Iris pigment epithelial cell (primary cell): Measurements from ENCODE around the gene GPX3.

Source experiments
- DNase-seq: peaks from one replicate; pipeline ENCODE4 v3.0.0-alpha.2; 2011; ENCODE audit warnings: low read depth

GPX3 gene

GRCh38 chr5:151058301-151058700 is 37.9 kb downstream of the GPX3 start:
- no peak for DNase-seq

DNA sequence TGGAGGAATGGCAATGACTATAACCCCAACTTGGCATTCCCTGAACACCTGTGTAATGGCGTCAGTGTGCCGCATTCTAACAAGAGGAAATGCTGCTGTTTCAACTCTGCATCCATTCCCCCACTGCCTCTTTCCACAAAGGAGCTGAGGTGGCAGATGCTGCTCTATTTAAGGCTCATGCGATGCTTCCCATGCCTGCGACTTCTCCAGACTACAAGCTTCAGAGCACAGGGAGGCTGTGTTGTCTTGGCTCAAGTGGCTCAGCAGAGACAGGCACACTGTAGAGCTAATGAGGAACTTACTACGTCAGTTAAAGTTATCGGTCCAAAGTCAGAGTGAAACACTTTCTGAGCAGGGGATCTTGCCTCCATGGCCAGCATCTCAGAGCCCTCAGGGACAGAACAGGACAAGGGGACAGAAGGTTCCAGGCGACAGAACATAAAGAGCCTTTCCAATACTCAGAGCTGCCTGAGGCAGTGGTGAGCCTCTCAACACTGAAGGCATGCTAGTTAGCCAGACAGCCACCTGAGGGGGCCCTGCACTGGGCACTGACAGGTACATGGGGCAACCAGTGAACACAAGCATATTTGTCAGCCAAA is 38.6 kb downstream of the GPX3 start:
- no peak for DNase-seq

DNA sequence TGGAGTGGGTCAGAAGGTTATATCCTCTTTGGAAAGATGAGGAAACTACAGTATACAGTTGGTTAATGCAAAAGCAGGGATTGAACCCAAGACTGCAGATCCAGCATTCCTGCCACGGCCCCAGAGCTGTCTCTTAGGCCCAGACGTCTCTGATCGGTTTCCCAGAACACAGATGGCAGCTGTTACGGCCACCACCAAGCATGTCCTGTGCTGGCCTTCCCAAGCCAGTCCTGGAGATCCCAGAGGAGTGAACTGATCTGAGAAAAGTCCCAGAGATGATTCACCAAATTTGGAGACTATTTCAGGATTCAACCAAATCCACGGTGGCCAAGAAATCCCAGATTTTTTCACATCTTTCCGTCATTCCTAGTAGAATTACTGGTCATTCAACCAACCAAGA is 40.4 kb downstream of the GPX3 start:
- no peak for DNase-seq

DNA sequence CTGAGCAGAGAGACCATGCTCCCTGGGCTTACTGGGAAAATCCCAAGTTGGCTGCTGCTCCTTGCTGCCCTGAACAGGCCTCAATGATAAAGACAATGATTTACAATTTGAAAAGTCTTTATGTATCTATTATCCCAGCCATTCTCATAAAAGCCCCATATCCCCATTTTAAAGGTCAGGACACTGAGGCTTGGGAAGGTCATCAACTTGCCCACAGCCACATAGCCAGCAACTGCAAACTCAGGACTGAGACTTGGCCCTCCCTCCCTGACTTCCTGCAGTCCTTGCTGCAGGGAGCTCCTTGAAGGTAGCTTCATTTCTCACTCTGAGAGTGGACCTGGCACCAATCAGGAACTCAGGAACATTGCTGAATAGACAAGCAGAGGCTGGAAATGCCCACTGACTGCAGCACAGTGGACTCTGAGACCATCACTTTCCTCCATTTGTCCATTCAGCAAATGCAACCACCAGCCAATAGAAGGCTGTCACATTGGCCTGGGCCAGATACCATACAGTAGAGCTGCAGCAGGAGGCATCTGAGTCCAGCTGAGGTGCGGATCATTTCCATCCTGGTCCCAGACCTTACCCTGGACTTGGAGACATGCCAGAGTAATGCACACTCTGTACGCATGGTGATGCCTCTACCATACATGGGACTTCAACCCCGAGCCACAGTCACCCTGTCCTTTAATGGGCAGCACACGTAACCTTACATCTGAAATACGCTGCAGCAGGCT is 42.2 kb downstream of the GPX3 start:
- no peak for DNase-seq

DNA sequence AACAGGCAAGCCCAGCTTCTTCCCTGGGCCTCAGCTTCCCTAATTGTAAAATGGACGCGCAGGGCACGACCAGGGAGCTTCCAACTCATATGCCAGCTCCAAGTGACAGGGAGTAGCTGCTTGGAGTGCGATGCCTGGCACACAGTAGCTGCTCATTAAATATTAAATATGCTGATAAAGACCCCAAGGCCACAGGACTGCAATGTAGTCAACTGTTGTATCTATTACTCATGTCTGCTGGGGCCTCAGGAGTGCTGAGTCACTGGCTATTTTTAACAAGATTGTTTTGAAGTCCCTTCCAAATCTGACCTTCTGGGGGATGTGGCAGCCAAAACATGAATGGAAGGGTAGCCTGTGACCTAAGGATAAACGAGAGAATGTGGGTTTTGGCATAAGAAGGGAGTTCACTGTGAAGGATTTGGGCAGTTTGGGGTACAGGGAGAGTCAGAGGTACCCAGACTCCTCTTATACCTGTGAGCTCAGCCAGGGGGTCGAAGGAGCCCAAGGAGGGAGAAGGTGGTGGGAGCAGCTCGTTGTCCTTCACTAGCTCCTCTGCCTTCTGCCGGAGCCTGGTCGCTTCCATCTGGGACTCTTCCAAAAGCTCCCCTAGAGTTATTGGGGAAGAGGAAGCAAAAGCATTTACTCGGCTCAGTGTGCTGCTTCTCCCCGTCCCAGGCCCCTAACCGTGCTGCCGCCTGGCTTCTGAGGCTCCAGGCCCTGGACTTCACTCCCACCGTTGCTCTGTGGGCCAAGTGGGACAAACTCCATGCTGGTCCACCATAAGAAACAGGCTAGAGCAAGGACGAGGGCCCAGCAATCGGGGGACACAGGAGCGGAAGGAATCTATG is 43.0 kb downstream of the GPX3 start:
- peak; percentile 93 for DNase-seq

DNA sequence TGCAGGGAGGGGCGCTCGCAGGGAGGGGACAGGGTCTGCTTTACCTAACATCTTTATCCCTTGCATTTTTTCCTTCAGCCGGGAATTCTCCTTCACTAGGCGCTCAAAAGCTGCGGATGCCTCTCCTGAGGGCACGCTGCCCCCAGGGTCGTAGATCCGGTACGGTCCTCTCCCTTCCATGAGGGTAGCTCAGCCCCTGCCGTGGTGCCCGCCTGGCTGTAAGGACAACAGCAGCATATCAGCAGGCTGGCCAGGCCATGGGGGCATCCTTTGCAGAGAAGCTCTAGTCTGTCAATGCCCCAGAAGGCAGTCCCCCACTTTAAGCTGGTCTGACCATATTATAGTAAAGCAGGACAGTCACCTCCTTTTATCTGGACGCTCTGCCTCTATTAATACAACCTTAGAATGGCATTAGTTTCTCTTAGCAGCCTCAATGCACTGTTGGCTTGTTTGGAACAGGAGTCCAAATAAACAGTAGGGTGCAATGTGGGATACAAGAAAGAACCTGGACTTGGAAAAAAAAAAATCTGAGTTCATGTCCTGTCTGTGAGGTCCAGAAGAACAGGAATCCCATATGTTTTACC is 44.6 kb downstream of the GPX3 start:
- no peak for DNase-seq

- no peak for DNase-seq
These were observed 45.2 kb downstream of the GPX3 start for GRCh38 chr5:151065609-151066008.

- DNase-seq, result no peak
These were observed 46.5 kb downstream of the GPX3 start for GRCh38 chr5:151066920-151067319.

DNA sequence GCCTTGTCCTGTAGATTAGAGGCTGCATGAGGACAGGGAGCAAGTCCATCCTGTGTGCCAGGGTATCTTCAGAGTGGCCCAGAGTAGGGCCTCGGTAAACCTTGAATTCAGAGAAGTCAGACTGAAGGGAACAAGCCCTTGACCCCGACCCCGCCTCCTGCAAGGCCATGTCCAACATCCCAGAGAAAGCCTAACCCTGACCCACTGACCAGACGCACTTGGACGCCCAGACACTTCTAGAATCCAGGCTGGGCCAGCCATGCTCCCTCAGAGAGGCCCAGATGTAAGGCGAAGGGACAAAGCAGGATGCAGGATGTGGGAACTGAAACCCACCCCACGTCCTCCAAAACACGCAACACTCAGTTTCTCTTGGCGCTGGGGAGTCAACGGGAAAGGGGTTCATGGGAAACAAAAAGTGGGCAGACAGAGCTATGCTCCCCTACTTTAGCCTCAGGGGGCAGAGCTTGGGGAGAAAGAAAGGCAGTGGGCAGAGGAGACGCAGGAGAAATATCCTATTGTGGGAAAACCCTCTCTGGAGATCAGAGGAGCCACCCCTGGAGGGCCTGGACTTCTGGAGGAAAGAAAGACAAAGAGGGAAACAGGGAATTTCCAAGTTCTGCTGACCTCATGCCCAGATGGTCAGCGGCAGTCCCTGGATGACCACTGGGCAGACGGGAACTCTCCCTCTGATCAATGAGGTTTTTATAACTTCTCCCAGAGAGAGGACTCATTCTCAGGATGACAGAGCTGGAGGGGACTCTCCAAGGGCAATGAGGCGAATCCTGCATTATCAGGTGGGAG is 47.4 kb downstream of the GPX3 start:
- no peak for DNase-seq

GRCh38 chr5:151068433-151069197 is 48.2 kb downstream of the GPX3 start:
- DNase-seq, result no peak

DNA sequence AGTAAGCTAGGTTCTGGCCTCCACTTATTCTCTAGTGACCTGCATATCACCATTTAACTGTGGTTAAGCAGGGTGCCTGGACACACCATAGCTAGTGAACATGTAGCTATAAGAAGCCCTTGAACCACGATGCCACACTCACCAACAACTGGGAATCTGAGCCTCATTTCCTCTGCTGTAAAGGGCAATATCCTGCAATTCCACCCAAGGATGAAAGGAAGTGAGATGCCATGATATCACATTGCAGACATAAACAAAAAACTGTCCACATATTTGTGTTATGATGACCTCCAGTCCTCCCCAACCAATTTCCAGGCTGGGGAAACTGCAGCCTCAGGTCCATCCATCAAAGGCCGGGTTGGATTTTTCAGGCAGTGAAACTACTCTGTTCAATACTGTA is 50.1 kb downstream of the GPX3 start:
- peak; percentile 47 for DNase-seq

DNA sequence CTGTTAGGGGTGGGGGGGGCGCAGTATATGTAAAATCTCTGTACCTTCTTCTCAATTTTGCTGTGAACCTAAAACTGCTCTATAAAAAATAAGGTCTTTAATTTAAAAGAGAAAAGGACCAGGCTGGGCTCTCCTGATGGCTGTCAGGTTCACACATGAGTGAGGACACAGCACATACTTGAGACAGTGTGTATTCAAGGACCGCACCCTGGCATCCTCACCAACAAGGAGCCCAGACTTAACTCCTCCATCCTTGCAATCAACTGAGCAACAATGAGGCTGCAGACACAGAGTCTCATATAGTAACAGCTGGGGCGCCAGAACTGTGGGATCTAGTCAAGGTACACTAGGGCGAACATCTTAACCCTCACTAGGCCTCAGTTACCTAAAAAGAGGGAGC is 50.6 kb downstream of the GPX3 start:
- DNase-seq, result no peak

DNA sequence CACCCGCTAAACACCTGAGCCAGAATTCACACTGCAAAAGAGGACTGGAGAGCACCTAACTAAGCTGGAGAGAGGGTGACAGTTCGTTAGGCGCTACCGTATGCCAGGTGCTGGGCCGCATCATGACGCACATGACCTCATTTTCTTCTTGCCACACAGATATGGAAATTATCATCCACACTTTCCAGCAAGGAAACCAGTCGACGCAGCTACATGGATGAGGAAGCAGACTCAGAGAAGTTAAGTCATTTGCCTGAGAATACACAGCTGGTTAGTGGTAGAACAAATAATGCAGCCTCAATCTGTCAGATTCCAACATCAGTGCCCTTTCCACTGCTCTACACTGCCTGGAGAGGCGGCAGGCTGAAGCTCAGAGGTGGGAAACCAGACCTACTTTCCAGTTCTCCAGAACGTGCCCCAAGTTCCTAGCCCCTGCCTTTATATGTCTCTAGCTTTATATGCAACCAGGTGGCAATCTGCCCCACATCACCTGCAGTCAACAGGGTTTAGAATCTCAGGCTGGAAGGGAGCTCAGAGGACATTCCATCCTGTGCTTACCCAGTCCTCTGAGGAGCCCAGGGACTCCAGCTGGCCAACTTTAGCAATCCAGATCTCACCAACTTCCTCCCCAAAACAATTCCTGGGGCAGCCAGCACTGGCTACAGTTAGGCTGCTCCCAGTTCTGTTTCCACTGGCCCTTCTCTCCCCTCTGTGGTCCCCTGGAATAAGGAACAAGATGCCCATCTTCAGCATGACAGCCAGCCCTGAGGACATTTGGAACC is 51.6 kb downstream of the GPX3 start:
- DNase-seq, result no peak

DNA sequence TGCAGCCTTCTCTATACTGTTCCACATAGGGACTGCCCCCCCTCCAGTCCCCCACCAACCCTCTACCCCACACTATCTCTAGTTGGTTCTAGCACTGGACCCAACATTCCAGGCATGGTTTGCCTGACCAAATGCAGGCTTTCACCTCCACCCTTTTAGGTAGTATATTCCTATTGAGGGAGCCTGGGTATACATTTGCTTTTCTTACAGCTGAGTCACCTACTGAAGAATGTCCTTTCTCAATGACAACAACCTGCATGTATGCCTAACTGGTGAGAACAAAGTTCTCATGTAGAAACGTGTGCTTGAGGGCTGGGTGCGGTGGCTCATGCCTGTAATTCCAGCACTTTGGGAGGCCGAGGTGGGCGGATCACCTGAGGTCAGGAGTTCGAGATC is 52.2 kb downstream of the GPX3 start:
- peak; percentile 89 for DNase-seq

GRCh38 chr5:151073280-151073679 is 52.9 kb downstream of the GPX3 start:
- DNase-seq, result no peak

GRCh38 chr5:151074557-151074956 is 54.2 kb downstream of the GPX3 start:
- no peak for DNase-seq

DNA sequence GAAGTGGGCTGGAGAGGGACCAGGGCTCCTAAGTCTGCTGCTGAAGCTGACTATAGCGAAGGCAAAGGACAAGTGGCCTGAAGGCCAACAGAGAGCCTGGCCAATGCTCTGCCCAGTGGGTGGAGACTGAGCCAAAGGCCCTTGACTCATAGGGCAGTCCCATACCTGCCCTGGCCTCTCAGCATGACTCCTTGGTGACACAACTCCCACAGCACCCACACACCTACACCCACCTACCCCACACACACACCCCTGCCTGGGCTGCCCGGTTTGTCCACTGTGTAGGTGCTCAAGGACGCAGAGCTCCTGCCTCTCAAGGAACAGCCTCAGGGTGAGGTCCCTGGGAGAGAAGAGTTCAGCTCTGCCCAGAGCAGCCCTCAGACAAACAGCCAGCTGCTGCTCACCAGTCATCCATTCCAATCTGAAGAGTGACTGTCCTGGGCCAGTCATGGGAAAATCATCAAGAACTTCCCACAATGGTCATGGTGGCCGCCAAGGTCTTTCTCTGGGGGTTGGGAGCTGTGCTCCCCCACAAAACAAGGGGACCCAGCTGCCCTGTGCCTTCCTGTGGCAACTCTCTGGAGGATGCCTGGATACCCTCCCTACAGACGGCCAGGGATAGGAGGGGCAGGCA is 55.4 kb downstream of the GPX3 start:
- DNase-seq, result no peak

- DNase-seq, result no peak
These were observed 56.2 kb downstream of the GPX3 start for GRCh38 chr5:151076616-151077015.

GRCh38 chr5:151077419-151077818 is 57.0 kb downstream of the GPX3 start:
- DNase-seq, result no peak

DNA sequence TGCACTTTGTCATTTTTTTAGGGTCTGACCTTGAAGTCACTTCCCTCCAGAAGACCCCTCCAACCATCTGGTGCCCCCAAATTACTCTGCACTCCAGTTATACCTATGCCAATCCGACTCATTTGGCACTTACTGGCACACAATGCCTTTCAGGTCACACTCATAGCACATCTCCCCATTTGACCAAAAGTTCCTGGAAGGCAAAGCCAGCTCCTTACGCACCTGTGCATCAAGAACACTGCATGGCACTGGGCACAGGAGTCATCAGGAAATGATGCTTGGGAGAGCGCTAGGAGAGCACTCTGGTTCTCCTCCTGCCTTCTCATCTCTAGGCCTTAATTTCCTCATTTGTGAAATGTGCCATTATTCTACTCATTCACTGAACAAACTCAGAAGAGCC is 57.6 kb downstream of the GPX3 start:
- no peak for DNase-seq
